GM18868 (cell line): ENCODE measurements around the gene NACAD.
"Not testable (repeated sequence)": the region's sequence is repeated elsewhere in the genome, so short reads cannot be mapped to it uniquely, and the experiment has no call there.

Experiments used
- ATAC-seq: cut with Tn5 transposase; IDR thresholded peaks from one replicate; pipeline ENCODE4 v1.9.1; 2021; ENCODE audit warnings: mild to moderate bottlenecking, moderate library complexity; ENCODE audit not compliant: unreplicated experiment

The NACAD gene

GRCh38 chr7:45114926-45115325, 26.2 kb upstream of the NACAD start:
- no peak for ATAC-seq

- not testable (repeated sequence) for ATAC-seq
These were observed 25.5 kb upstream of the NACAD start for GRCh38 chr7:45114257-45114656.

GRCh38 chr7:45112648-45113047, 23.9 kb upstream of the NACAD start:
- no peak for ATAC-seq

GRCh38 chr7:45111298-45112223, 22.8 kb upstream of the NACAD start, which contains the start of gene TBRG4:
TBRG4 (minus strand) TSS chr7:45111697; CDS start chr7:45109237, 2,460 bp downstream.
- ATAC-seq: peak; percentile 95

GRCh38 chr7:45108863-45109262, 20.1 kb upstream of the NACAD start:
- ATAC-seq: no peak

- ATAC-seq: no peak
These were observed 18.6 kb upstream of the NACAD start for GRCh38 chr7:45107356-45107755.

GRCh38 chr7:45106820-45107219, 18.1 kb upstream of the NACAD start:
- ATAC-seq: no peak

GRCh38 chr7:45105588-45106188, 16.9 kb upstream of the NACAD start:
- ATAC-seq: no peak

- ATAC-seq: no peak
These were observed 16.2 kb upstream of the NACAD start for GRCh38 chr7:45104844-45105587.

- no peak for ATAC-seq
These were observed 15.4 kb upstream of the NACAD start for GRCh38 chr7:45103958-45104843.

- ATAC-seq: no peak
These were observed 14.3 kb upstream of the NACAD start for GRCh38 chr7:45102785-45103712.

GRCh38 chr7:45101748-45102147, 13.0 kb upstream of the NACAD start:
- ATAC-seq: no peak

GRCh38 chr7:45100761-45101480, 12.2 kb upstream of the NACAD start:
- no peak for ATAC-seq

- ATAC-seq: no peak
These were observed 11.4 kb upstream of the NACAD start for GRCh38 chr7:45099891-45100760.

GRCh38 chr7:45098983-45099839, 10.4 kb upstream of the NACAD start:
- no peak for ATAC-seq

- ATAC-seq: no peak
These were observed 4.1 kb upstream of the NACAD start for GRCh38 chr7:45092931-45093235.
